Neuronal stem cell (in vitro differentiated cells): Measurements from ENCODE around the gene ZNF679.
"Not testable (repeated sequence)": the region's sequence is repeated elsewhere in the genome, so short reads cannot be mapped to it uniquely, and the experiment has no call there.

ENCODE experiments used
- DNase-seq: peaks from one replicate; pipeline ENCODE4 v3.0.0-alpha.2; 2013; ENCODE audit warnings: low spot score
- H2AFZ ChIP-seq: one replicate; pipeline ENCODE4 v1.6.1; 2013; ENCODE audit warnings: mild to moderate bottlenecking, low read length, inconsistent platforms
- H2AK5ac ChIP-seq: 2 replicates; pipeline ENCODE4 v1.6.1; 2013; ENCODE audit warnings: low read depth, mild to moderate bottlenecking, inconsistent platforms, low read length, moderate library complexity, mixed read lengths
- H2BK120ac ChIP-seq: 2 replicates; pipeline ENCODE4 v1.6.1; 2013; ENCODE audit warnings: low read depth, mild to moderate bottlenecking, inconsistent platforms, low read length, moderate library complexity, mixed read lengths
- H2BK12ac ChIP-seq: one replicate; pipeline ENCODE4 v1.6.1; 2013; ENCODE audit warnings: low read length, inconsistent platforms
- H2BK15ac ChIP-seq: 2 replicates; pipeline ENCODE4 v1.6.1; 2013; ENCODE audit warnings: mild to moderate bottlenecking, low read length, inconsistent platforms, mixed read lengths
- H2BK5ac ChIP-seq: one replicate; pipeline ENCODE4 v1.6.1; 2013; ENCODE audit warnings: inconsistent platforms, mild to moderate bottlenecking, low read length, moderate library complexity
- H3K14ac ChIP-seq: one replicate; pipeline ENCODE4 v1.6.1; 2013; ENCODE audit warnings: low read length, inconsistent platforms
- H3K18ac ChIP-seq: 2 replicates; pipeline ENCODE4 v1.6.1; 2013; ENCODE audit warnings: low read length, inconsistent platforms
- H3K23ac ChIP-seq: 2 replicates; pipeline ENCODE4 v1.6.1; 2013; ENCODE audit warnings: low read depth, mild to moderate bottlenecking, mixed read lengths, low read length, inconsistent platforms; ENCODE audit not compliant: poor library complexity
- H3K27ac ChIP-seq: replicated peaks from 3 replicates; pipeline ENCODE4 v1.5.1; 2013; ENCODE audit warnings: low read length, inconsistent platforms
- H3K27me3 ChIP-seq, 3 experiments: 2 replicates each; pipeline ENCODE4 v1.6.1; 2013; ENCODE audit warnings: low read length in 3 of 3, mild to moderate bottlenecking in 2 of 3, inconsistent platforms in 1 of 3, low read depth in 1 of 3, mixed read lengths in 1 of 3, moderate library complexity in 1 of 3; ENCODE audit not compliant: control insufficient read depth in 3 of 3, insufficient read depth in 3 of 3
- H3K36me3 ChIP-seq, 2 donors: replicated peaks in 1 of 2; 2 replicates each; pipeline ENCODE4 v1.6.1; 2013; ENCODE audit warnings: low read length in 2 of 2; ENCODE audit not compliant: control insufficient read depth in 2 of 2, insufficient read depth in 2 of 2
- H3K4ac ChIP-seq: 2 replicates; pipeline ENCODE4 v1.6.1; 2013; ENCODE audit warnings: inconsistent platforms, mild to moderate bottlenecking, low read length, moderate library complexity
- H3K4me1 ChIP-seq, 2 donors: 1 replicate in 1 of 2; 2 replicates in 1 of 2; pipeline ENCODE4 v1.6.1; 2013; ENCODE audit warnings: low read length in 2 of 2, low read depth in 1 of 2; ENCODE audit not compliant: control insufficient read depth in 2 of 2, insufficient read depth in 1 of 2
- H3K4me2 ChIP-seq: one replicate; pipeline ENCODE4 v1.6.1; 2013; ENCODE audit warnings: mild to moderate bottlenecking, low read length, inconsistent platforms; ENCODE audit not compliant: insufficient read depth, poor library complexity, severe bottlenecking
- H3K4me3 ChIP-seq, 2 donors: 2 replicates each; pipeline ENCODE4 v1.5.1; 2013; ENCODE audit warnings: low read length in 2 of 2, mild to moderate bottlenecking in 2 of 2, inconsistent platforms in 1 of 2, moderate library complexity in 1 of 2
- H3K79me1 ChIP-seq: one replicate; pipeline ENCODE4 v1.6.1; 2013; ENCODE audit warnings: low read depth, mild to moderate bottlenecking, inconsistent platforms, low read length, moderate library complexity
- H3K9ac ChIP-seq: one replicate; pipeline ENCODE4 v1.6.1; 2013; ENCODE audit warnings: mild to moderate bottlenecking, low read depth, low read length, inconsistent platforms; ENCODE audit not compliant: poor library complexity
- H3K9me3 ChIP-seq, 2 donors: replicated peaks in 1 of 2; 2 replicates each; pipeline versions ENCODE3 to v1.6.1; 2013; ENCODE audit warnings: low read length in 2 of 2, mild to moderate bottlenecking in 2 of 2, inconsistent platforms in 1 of 2, low read depth in 1 of 2, mixed read lengths in 1 of 2, moderate library complexity in 1 of 2; ENCODE audit not compliant: control insufficient read depth in 2 of 2, insufficient read depth in 1 of 2
- H4K8ac ChIP-seq: one replicate; pipeline ENCODE4 v1.6.1; 2013; ENCODE audit warnings: low read depth, mild to moderate bottlenecking, inconsistent platforms, low read length, moderate library complexity
- H4K91ac ChIP-seq: one replicate; pipeline ENCODE4 v1.6.1; 2013; ENCODE audit warnings: low read length, low read depth, mild to moderate bottlenecking, inconsistent platforms; ENCODE audit not compliant: poor library complexity
- WGBS, 2 donors: extraction: QIAGEN DNeasy Blood & Tissue Kit; methylation state at CpG; one replicate each; pipeline ENCODE4 v1.1.7; 2013; ENCODE audit warnings: missing lambda C conversion rate in 2 of 2, mixed read lengths in 1 of 2; ENCODE audit not compliant: insufficient read length in 2 of 2, insufficient replicate concordance in 1 of 2; ENCODE audit errors: extremely low coverage in 2 of 2; 5-methylcytosine and 5-hydroxymethylcytosine counted together

Gene ZNF679

GRCh38 chr7:64297418-64297817 is 69.1 kb downstream of the ZNF679 start:
- H2BK5ac ChIP-seq, H3K4ac ChIP-seq, H2BK15ac ChIP-seq, H3K23ac ChIP-seq, H3K79me1 ChIP-seq, H3K9ac ChIP-seq, H2AFZ ChIP-seq, H3K27ac ChIP-seq, H2BK12ac ChIP-seq, DNase-seq, H4K91ac ChIP-seq, H3K4me2 ChIP-seq, H3K27me3 ChIP-seq, H3K4me3 ChIP-seq, H3K14ac ChIP-seq, H2BK120ac ChIP-seq, H2AK5ac ChIP-seq, H4K8ac ChIP-seq, H3K4me1 ChIP-seq, H3K18ac ChIP-seq, H3K36me3 ChIP-seq: not testable (repeated sequence)
- no CpG with 5 or more reads among the region's 1 CpG for WGBS, 2 donors
- peaks cover 0 to 41% of the 10 kb centered on the region in 2 donors for H3K9me3 ChIP-seq

GRCh38 chr7:64300641-64301405 is 72.5 kb downstream of the ZNF679 start:
- Histone ChIP-seq H3K27me3 (no peaks in the 10 kb centered on the region), H2BK5ac (no peak overlapping the region), H3K4me3 (no peak overlapping the region), H3K14ac (no peak overlapping the region), H2BK15ac (no peak overlapping the region), H3K4me1 (no peaks in the 10 kb centered on the region), H2BK12ac (no peak overlapping the region), H3K23ac (no peak overlapping the region), H4K8ac (no peak overlapping the region), H3K4ac (no peak overlapping the region), H2AFZ (no peak overlapping the region), H4K91ac (no peak overlapping the region), H3K79me1 (no peaks in the 10 kb centered on the region), H3K9ac (no peak overlapping the region), H3K36me3 (no peaks in the 10 kb centered on the region), H3K27ac (no peak overlapping the region), H3K9me3 (peaks cover 0 to 33% of the 10 kb centered on the region in 2 donors), H3K4me2 (no peak overlapping the region), H3K18ac (no peak overlapping the region), H2AK5ac (no peak overlapping the region), H2BK120ac (no peak overlapping the region)
- DNase-seq, result no peak
- WGBS, 2 donors, result no CpG with 5 or more reads among the region's 9 CpGs

GRCh38 chr7:64307254-64308015 is 79.2 kb downstream of the ZNF679 start:
- Histone ChIP-seq H2AFZ (no peak overlapping the region), H3K4me1 (no peaks in the 10 kb centered on the region), H3K4ac (no peak overlapping the region), H3K23ac (peak overlapping the region; percentile 93), H3K9ac (no peak overlapping the region), H2AK5ac (no peak overlapping the region), H2BK12ac (no peak overlapping the region), H3K18ac (no peak overlapping the region), H3K27ac (no peak overlapping the region), H4K91ac (no peak overlapping the region), H3K79me1 (no peaks in the 10 kb centered on the region), H2BK120ac (no peak overlapping the region), H2BK15ac (no peak overlapping the region), H4K8ac (no peak overlapping the region), H3K4me2 (no peak overlapping the region), H3K4me3 (peak overlapping the region in 1 of 2 donors; percentile 73), H3K36me3 (no peaks in the 10 kb centered on the region), H3K9me3 (peaks cover 0 to 25% of the 10 kb centered on the region in 2 donors), H3K27me3 (no peaks in the 10 kb centered on the region), H3K14ac (no peak overlapping the region), H2BK5ac (no peak overlapping the region)
- peak; percentile 0 for DNase-seq
- WGBS, 2 donors, result no CpG with 5 or more reads among the region's 33 CpGs

- no CpG with 5 or more reads among the region's 7 CpGs for WGBS, 2 donors
- H3K4me3 ChIP-seq, result peak overlapping the region in 1 of 2 donors; percentile 73
- H2BK5ac ChIP-seq, result no peak overlapping the region
These were observed 79.7 kb downstream of the ZNF679 start for GRCh38 chr7:64308016-64308270.

More at GRCh38 chr7:64308016-64308270, 79.7 kb downstream of the ZNF679 start:
- Histone ChIP-seq H3K4me1 (no peaks in the 10 kb centered on the region), H2BK120ac (no peak overlapping the region), H3K9ac (no peak overlapping the region), H2AK5ac (no peak overlapping the region), H3K23ac (no peak overlapping the region), H4K91ac (no peak overlapping the region), H3K9me3 (peaks cover 0 to 30% of the 10 kb centered on the region in 2 donors), H2BK12ac (no peak overlapping the region), H3K14ac (no peak overlapping the region), H3K18ac (no peak overlapping the region), H3K79me1 (no peaks in the 10 kb centered on the region), H2BK15ac (no peak overlapping the region), H3K27me3 (no peaks in the 10 kb centered on the region), H3K36me3 (no peaks in the 10 kb centered on the region), H3K27ac (no peak overlapping the region), H3K4me2 (no peak overlapping the region), H3K4ac (no peak overlapping the region), H2AFZ (no peak overlapping the region), H4K8ac (no peak overlapping the region)
- DNase-seq, result no peak
